ENCODE measurements around the gene DSG3.
"Not testable (repeated sequence)": the region's sequence is repeated elsewhere in the genome, so short reads cannot be mapped to it uniquely, and the experiment has no call there.

The DSG3 gene

DNA sequence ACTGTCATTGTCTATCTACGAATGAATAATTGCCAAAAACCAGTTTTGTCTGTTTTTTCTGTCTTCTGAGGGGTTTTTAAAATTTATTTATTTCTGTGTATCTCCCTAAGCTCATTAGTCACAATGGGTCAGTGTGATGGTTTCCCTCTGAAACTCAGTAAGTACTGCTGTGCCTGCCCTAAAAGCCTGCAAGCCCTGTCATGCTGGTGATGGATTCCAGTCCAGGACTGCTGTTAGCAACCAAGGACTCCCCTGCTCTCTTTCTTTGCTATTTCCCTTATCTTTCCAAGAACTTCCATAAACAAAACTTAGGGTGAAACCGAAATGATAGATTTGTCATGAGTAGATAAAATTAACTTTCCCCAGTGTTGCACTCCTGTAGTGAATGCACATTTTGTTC lies 38.6 kb downstream of the DSG3 start:
- Histone ChIP-seq H3K9ac (ENCODE audit: low read length) (no peak overlapping the region), H3K36me3 (ENCODE audit: control insufficient read depth, insufficient read depth, low read length) (no peaks in the 10 kb centered on the region), H3K4me3 (ENCODE audit: low read length) (no peak overlapping the region), H3K27me3 (ENCODE audit: control insufficient read depth, insufficient read depth, low read length) (no peaks in the 10 kb centered on the region), H3K27ac (ENCODE audit: low read depth, low read length) (no peak overlapping the region), H3K4me1 (ENCODE audit: control insufficient read depth, insufficient read depth, low read length) (no peaks in the 10 kb centered on the region)

DNA sequence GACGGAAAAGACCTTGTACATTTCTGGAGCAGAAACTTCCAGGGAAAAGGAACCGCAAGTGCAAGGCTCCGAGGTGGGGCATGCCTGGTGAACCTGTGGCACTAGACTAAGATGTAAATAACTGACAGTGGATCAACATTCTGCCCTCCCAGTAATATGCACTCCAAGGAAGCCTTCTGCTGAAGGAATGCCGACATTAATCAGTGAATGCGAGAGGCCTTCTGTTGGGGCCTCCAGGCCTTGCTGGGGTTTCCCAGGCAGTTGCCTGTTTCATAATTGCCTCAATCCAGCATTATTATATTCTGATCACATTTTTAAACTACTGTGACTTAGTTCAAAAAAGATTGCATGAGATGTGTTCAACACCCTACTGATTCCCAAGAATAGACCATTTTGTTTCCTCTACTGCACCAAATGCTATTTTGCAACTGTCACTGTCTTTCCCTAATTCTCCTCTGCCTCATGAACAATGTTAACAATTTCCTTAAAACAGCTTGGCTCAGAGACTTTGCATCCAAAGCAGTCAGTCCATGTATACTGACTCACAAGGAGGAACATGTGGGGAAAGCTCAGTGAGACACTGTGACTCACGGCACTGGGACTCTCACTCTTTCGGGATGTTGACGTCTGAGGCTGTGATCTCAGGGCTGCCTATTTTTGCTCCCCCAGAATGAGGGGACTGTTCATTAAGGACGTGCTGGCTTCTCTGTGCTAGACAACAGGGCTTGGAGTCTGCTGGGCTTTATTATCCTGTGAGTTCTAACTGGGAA lies 39.9 kb downstream of the DSG3 start:
- H3K4me1 ChIP-seq (ENCODE audit: control insufficient read depth, insufficient read depth, low read length): no peaks in the 10 kb centered on the region
- H3K36me3 ChIP-seq (ENCODE audit: control insufficient read depth, insufficient read depth, low read length): no peaks in the 10 kb centered on the region
- H3K27me3 ChIP-seq (ENCODE audit: control insufficient read depth, insufficient read depth, low read length): no peaks in the 10 kb centered on the region
- H3K9ac ChIP-seq (ENCODE audit: low read length): no peak overlapping the region
- H3K27ac ChIP-seq (ENCODE audit: low read depth, low read length): no peak overlapping the region
- H3K4me3 ChIP-seq (ENCODE audit: low read length): no peak overlapping the region

DNA sequence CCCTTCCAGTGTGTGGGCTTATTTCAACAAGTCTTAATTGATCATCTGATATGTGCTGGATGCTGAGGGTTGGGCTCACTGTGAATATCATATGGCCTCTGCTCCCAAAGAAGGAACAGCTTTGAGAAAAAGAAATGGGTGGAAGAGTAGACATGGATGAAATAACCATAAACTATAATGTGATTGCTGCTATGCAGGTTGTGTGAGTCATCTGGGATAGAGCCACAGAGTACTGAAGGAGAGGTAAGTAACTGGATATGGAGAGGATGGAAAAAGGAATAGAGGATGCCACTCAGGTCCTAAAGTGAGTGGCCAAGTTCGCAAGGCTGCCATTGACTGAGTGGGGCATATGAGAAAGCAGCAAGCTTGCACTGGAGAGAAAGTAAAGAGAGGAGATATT lies 41.8 kb downstream of the DSG3 start:
- Histone ChIP-seq H3K9ac (ENCODE audit: low read length) (no peak overlapping the region), H3K27me3 (ENCODE audit: control insufficient read depth, insufficient read depth, low read length) (no peaks in the 10 kb centered on the region), H3K4me1 (ENCODE audit: control insufficient read depth, insufficient read depth, low read length) (no peaks in the 10 kb centered on the region), H3K4me3 (ENCODE audit: low read length) (no peak overlapping the region), H3K27ac (ENCODE audit: low read depth, low read length) (no peak overlapping the region), H3K36me3 (ENCODE audit: control insufficient read depth, insufficient read depth, low read length) (no peaks in the 10 kb centered on the region)

DNA sequence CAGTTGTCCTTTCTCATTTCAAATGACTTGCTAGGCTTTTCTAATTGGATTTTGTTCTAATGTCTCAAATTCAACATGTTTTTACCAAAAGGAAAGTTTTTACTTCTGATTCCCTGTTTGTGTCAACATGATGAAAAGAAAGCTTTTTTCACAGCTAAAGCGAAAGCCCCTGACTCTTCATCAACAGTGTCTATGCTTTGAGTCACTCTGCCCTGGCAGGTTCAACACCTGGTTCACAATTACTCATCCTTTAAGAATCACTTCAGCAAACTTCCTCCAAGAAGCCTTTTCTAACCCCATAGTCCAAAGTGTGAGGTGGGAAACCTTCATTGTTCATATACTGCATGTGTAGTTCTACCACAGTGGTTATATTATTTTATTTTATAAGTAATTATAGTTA lies 42.8 kb downstream of the DSG3 start:
- H3K27ac ChIP-seq (ENCODE audit: low read depth, low read length): no peak overlapping the region
- H3K36me3 ChIP-seq (ENCODE audit: control insufficient read depth, insufficient read depth, low read length): no peaks in the 10 kb centered on the region
- no peaks in the 10 kb centered on the region for H3K27me3 ChIP-seq (ENCODE audit: control insufficient read depth, insufficient read depth, low read length)
- no peak overlapping the region for H3K4me3 ChIP-seq (ENCODE audit: low read length)
- no peak overlapping the region for H3K9ac ChIP-seq (ENCODE audit: low read length)
- H3K4me1 ChIP-seq (ENCODE audit: control insufficient read depth, insufficient read depth, low read length): no peaks in the 10 kb centered on the region

DNA sequence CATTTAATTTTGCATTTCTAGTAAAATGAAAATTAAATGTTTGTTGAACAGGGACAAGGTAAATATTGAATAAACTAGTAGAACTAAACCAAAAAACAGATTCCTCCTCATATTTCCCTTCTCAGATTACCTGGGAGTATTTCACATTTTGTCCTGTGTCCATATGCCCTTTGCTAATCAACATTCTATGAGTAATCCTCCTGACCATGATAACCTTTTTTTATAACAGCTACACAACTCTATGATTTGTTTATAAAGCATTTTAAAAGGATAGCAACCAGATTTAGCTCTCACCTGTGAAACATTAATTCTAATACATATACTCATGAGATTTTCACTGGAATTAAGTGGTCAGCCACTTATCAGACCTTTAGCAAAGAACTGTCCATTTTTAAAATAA lies 43.3 kb downstream of the DSG3 start:
- Histone ChIP-seq H3K4me1 (ENCODE audit: control insufficient read depth, insufficient read depth, low read length) (no peaks in the 10 kb centered on the region), H3K36me3 (ENCODE audit: control insufficient read depth, insufficient read depth, low read length) (no peaks in the 10 kb centered on the region), H3K27me3 (ENCODE audit: control insufficient read depth, insufficient read depth, low read length) (no peaks in the 10 kb centered on the region), H3K27ac (ENCODE audit: low read depth, low read length) (no peak overlapping the region), H3K9ac (ENCODE audit: low read length) (no peak overlapping the region), H3K4me3 (ENCODE audit: low read length) (no peak overlapping the region)

DNA sequence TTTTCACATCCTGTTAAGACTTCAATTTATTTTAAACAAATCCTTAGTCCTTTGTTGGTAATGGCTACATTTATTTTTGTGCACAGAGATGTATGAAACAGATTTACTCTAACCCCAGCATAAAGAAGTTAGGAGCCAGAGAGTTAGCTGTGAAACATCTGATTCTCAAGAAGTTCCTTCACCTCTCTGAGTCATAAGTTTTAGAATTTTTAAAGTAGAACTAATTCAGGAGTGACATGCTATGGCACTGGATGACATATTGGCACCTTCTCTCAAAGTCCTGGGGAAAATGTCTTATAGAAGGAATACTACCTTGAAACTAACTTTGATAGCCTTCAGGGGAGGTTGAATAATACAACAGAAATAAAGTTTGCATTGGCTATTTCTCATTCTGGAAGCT lies 44.0 kb downstream of the DSG3 start:
- H3K27ac ChIP-seq (ENCODE audit: low read depth, low read length): no peak overlapping the region
- H3K4me3 ChIP-seq (ENCODE audit: low read length): no peak overlapping the region
- no peaks in the 10 kb centered on the region for H3K36me3 ChIP-seq (ENCODE audit: control insufficient read depth, insufficient read depth, low read length)
- no peak overlapping the region for H3K9ac ChIP-seq (ENCODE audit: low read length)
- no peaks in the 10 kb centered on the region for H3K27me3 ChIP-seq (ENCODE audit: control insufficient read depth, insufficient read depth, low read length)
- no peaks in the 10 kb centered on the region for H3K4me1 ChIP-seq (ENCODE audit: control insufficient read depth, insufficient read depth, low read length)

DNA sequence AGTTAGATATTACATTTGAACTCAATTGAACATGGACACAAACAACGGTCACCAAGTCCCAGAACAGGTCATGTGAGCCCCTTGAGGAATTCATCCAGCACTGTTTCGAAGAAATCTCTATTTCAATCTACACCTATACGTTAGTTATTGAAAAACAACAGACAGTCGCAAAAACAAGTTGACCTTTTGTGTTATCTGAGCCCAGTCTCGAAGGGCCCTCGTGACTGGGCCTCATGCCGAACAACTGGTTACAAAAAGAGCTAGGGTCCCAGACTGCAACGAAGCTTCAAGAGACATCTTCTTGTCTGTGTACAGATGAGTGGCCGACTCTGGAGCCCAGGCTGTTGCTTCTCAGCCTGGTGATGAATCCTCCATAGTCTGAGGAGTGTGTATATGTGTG lies 45.1 kb downstream of the DSG3 start:
- no peaks in the 10 kb centered on the region for H3K36me3 ChIP-seq (ENCODE audit: control insufficient read depth, insufficient read depth, low read length)
- no peaks in the 10 kb centered on the region for H3K4me1 ChIP-seq (ENCODE audit: control insufficient read depth, insufficient read depth, low read length)
- H3K27ac ChIP-seq (ENCODE audit: low read depth, low read length): no peak overlapping the region
- peaks cover 3% of the 10 kb centered on the region for H3K27me3 ChIP-seq (ENCODE audit: control insufficient read depth, insufficient read depth, low read length)
- H3K9ac ChIP-seq (ENCODE audit: low read length): no peak overlapping the region
- no peak overlapping the region for H3K4me3 ChIP-seq (ENCODE audit: low read length)

DNA sequence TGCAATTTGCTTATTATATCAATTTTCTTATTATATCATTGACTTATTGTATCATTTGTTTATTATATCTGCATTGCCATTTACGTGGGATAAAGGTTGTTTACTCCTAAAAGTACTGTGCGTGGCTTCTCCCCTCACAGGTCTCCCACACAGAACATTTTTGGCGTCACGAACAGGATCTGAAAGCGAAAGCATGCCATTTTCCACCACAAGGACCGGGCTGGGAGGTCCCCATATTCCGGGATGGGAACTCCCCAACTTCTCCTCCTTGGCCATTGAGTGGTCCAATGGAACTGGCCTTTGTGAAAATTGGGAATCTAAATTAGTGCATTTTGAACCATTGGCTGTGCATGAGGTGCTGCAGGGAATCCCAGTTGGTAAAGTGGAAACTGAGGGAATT lies 45.6 kb downstream of the DSG3 start:
- Histone ChIP-seq H3K36me3 (ENCODE audit: control insufficient read depth, insufficient read depth, low read length) (no peaks in the 10 kb centered on the region), H3K27ac (ENCODE audit: low read depth, low read length) (no peak overlapping the region), H3K9ac (ENCODE audit: low read length) (no peak overlapping the region), H3K4me3 (ENCODE audit: low read length) (no peak overlapping the region), H3K4me1 (ENCODE audit: control insufficient read depth, insufficient read depth, low read length) (no peaks in the 10 kb centered on the region), H3K27me3 (ENCODE audit: control insufficient read depth, insufficient read depth, low read length) (peaks cover 3% of the 10 kb centered on the region)

DNA sequence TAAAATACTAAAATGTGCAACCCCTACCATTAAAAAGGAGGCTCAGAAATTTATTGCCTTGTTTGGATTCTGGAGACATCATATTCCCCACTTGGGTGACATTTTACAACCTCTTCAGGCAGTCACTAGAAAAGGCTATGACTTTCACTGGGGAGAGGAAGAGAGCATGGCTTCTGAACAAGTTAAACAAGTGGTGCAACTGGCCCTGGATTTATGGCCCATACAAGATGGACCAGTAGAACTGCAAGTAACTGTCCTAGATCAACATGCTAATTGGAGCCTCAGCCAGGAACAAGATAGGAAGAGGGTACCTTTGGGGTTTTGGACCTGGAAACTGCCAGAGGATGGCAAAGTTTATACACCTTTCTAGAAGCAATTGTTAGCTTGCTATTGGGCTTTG lies 46.4 kb downstream of the DSG3 start:
- Histone ChIP-seq H3K27me3 (ENCODE audit: control insufficient read depth, insufficient read depth, low read length) (peaks cover 3% of the 10 kb centered on the region), H3K4me1 (ENCODE audit: control insufficient read depth, insufficient read depth, low read length) (no peaks in the 10 kb centered on the region), H3K27ac (ENCODE audit: low read depth, low read length) (no peak overlapping the region), H3K9ac (ENCODE audit: low read length) (no peak overlapping the region), H3K4me3 (ENCODE audit: low read length) (no peak overlapping the region), H3K36me3 (ENCODE audit: control insufficient read depth, insufficient read depth, low read length) (no peaks in the 10 kb centered on the region)

DNA sequence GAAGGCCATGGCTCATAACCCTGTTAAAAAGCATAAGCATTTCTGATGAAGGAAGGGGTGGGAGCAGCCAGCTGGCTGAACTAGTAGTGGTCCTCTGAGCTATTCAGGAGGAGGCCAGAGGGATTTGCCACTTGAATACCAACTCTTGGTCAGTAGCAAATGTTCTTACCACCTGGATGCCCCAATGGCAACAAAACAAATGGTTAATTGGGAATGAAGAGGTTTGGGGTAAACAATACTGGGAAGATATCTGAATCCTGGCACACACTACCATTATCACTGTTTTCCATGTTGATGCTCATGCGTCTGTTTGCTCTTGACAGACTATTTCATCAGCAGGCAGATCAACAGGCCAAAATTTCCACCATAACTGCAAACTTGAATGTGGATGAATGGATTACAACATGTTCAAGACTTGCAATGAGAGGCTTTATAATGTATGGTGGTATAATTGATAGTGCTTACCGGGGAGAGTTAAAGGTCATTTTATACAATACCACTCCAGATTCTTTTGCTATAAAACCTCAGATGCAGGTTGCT lies 47.2 kb downstream of the DSG3 start:
- H3K4me1 ChIP-seq (ENCODE audit: control insufficient read depth, insufficient read depth, low read length); H3K27me3 ChIP-seq (ENCODE audit: control insufficient read depth, insufficient read depth, low read length); H3K27ac ChIP-seq (ENCODE audit: low read depth, low read length); H3K36me3 ChIP-seq (ENCODE audit: control insufficient read depth, insufficient read depth, low read length); H3K4me3 ChIP-seq (ENCODE audit: low read length); H3K9ac ChIP-seq (ENCODE audit: low read length): not testable (repeated sequence)

DNA sequence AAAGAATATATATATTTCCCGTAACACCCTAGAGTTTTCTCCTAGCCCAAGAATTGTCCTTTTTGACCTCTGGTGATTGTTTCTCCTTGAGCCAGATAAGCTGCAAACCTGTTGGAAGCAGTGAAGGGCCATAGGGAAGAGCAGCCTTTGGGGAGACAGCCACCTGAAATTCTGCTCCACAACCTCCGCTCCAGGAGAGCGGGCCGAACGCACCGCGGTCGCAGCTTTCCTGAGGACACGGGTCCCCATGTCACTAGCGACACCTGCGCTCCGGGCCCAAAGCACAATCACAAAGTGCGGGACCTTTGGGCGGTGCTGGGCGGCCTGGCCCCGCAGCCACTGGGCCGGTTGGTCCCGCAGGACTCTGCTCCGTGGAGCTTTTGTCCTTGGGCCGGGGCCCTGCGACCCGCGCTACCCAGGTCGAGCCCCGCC lies 49.9 kb downstream of the DSG3 start:
- H3K9ac ChIP-seq (ENCODE audit: low read length): no peak overlapping the region
- H3K27ac ChIP-seq (ENCODE audit: low read depth, low read length): no peak overlapping the region
- H3K4me3 ChIP-seq (ENCODE audit: low read length): peak overlapping the region; percentile 58
- H3K4me1 ChIP-seq (ENCODE audit: control insufficient read depth, insufficient read depth, low read length): no peaks in the 10 kb centered on the region
- H3K36me3 ChIP-seq (ENCODE audit: control insufficient read depth, insufficient read depth, low read length): no peaks in the 10 kb centered on the region
- peaks cover 3% of the 10 kb centered on the region for H3K27me3 ChIP-seq (ENCODE audit: control insufficient read depth, insufficient read depth, low read length)

DNA sequence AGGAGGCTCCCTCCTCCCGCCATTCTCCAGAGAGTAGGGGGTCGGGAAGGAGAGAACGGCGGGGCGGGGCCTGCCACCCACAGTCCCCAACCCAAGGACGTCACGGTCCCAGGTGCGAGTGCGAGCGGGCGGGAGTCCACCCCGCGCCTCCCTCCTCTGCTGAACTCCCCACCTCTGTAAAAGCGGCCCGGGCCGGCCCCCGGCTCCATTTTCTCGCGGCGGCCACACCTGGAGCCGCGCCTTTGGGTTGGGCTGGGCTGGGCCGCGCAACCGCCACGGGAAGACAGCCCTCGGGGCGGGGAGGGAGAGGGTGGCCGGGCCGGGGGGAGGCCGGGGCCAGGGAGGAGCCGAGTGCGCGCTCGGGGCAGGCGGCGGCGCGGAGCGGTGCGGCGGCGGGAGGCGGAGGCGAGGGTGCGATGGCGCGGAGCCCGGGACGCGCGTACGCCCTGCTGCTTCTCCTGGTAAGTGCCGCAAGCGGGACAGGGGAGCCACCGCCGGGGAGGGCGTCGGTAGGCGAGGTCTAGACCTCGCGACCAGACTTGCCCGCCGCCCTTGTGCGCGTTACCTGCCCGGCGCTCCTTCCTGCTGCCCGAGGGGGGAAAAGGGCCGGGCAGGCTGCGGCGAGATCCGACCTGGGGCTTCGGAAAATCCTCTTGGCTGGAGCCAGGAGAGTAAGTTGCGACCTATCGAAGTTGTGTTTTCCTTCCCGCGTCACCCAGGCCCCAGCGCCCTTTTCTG lies 50.5 kb downstream of the DSG3 start, which contains the start of gene DSG2:
DSG2 (plus strand) TSS at position 342 of the 738 bp plus-strand sequence; CDS start at position 417, 75 bp downstream.
- Histone ChIP-seq H3K4me1 (ENCODE audit: control insufficient read depth, insufficient read depth, low read length) (no peaks in the 10 kb centered on the region), H3K4me3 (ENCODE audit: low read length) (peak within 1 kb of the TSS; percentile 73), H3K9ac (ENCODE audit: low read length) (peak within 1 kb of the TSS; percentile 62), H3K27me3 (ENCODE audit: control insufficient read depth, insufficient read depth, low read length) (peaks cover 3% of the 10 kb centered on the region), H3K27ac (ENCODE audit: low read depth, low read length) (no peak within 1 kb of the TSS), H3K36me3 (ENCODE audit: control insufficient read depth, insufficient read depth, low read length) (no peaks in the 10 kb centered on the region)
